ENCODE measurements around the gene SIX1. TPM values are rescaled to one million over a fixed set of nuclear protein-coding genes. Genes with fewer than 3 reads are reported as not detected.

SIX1 gene
- polyA plus RNA-seq, 2 of the 4 experiments (the other 2 are of a cell fraction) = 4.4 to 7.2 TPM

DNA sequence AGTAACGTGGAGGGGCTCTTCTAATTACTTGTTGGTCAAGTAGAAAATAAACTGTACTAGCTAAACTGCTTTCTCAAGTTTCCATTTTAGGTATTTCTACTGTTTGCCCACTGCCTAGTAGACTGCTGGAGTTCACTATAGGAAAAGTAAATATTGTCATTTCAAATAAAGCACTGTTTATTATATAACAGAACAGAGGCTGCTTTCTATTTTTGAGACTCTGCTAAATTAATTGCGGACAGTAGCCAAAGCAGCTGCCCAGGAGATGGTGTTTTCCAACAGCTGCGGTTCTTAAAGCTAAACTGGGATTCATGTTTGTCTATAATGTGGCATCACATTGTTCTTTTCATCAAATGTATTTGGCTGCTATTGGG is 15.9 kb upstream of the SIX1 start:
- 49% methylated on average over 3 of the region's 3 CpGs for WGBS (ENCODE audit: missing lambda C conversion rate)
- Histone ChIP-seq H3K9me3 (peaks cover 4% of the 10 kb centered on the region; the same call in 1 of the 3 replicates), H3K4me3 (no peak overlapping the region), H3K4me2 (no peak overlapping the region), H3K27ac (no peak overlapping the region), H3K4me1 (no peaks in the 10 kb centered on the region)
- FAIRE-seq (no peak), DNase-seq (ENCODE audit: low read depth in 1 of 2, low spot score in 1 of 2) (no peak), ATAC-seq (no peak)
- ChIA-PET CTCF (interaction anchor here (1.2 kb wide), 1 partner anchor 17 kb away, joined by 3 read pairs; no protein-coding TSS in a partner anchor), POLR2A (no interaction called here)
- no peak for TF ChIP-seq NPAS2 (CRISPR knock-in tag; IDR thresholded peaks at IDR 0.05; ENCODE audit: borderline replicate concordance)
- no peak for TF ChIP-seq RAD21 (conservative IDR thresholded peaks at IDR 0.05 in 1 of 2, IDR thresholded peaks at IDR 0.05 in 1 of 2)
- TF ChIP-seq EP300 (IDR thresholded peaks at IDR 0.05) = no peak
- no peak for TF ChIP-seq SREBF2 (IDR thresholded peaks at IDR 0.05)
- no peak for TF ChIP-seq KDM5A (IDR thresholded peaks at IDR 0.05)
- TF ChIP-seq CBX2 (IDR thresholded peaks at IDR 0.05; ENCODE audit: borderline replicate concordance, low read depth) = no peak

DNA sequence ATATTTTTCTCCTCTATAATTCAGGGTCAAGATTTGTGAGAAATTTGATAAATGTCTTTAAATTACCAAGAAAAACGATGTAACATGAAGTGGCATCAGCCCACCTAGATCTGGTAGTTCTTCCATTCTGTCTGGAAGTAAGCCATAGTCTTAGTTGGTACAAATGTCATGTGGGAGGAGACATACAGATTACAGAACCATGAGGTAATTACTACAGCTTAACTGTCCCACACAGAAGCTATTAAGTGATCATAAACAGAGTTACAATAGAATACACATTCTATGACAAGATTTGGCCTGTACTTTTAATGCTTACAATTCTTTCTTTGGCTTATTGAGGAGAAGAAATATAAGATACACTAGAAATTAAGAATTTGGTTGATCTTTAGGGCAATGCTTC is 13.7 kb upstream of the SIX1 start:
- ATAC-seq = no peak
- WGBS (ENCODE audit: missing lambda C conversion rate) = 33% methylated on average over 1 of the region's 1 CpG
- TF ChIP-seq MYC (IDR thresholded peaks at IDR 0.05; ENCODE audit: borderline replicate concordance, low read length) (no peak), HOXA7 (CRISPR knock-in tag; IDR thresholded peaks at IDR 0.05) (no peak), CEBPB (IDR thresholded peaks at IDR 0.05) (no peak), ZSCAN20 (CRISPR knock-in tag; IDR thresholded peaks at IDR 0.05) (no peak), RARB (CRISPR knock-in tag; IDR thresholded peaks at IDR 0.05) (no peak), POLR2AphosphoS2 (conservative IDR thresholded peaks at IDR 0.05; ENCODE audit: low read length) (no peak), SMC3 (IDR thresholded peaks at IDR 0.05) (no peak), CBX2 (IDR thresholded peaks at IDR 0.05; ENCODE audit: borderline replicate concordance, low read depth) (no peak), RAD21 (conservative IDR thresholded peaks at IDR 0.05 in 1 of 2, IDR thresholded peaks at IDR 0.05 in 1 of 2) (no peak), MAFK (IDR thresholded peaks at IDR 0.05; ENCODE audit: partially characterized antibody) (no peak), ZNF302 (CRISPR knock-in tag; IDR thresholded peaks at IDR 0.05) (no peak), FOSL2 (IDR thresholded peaks at IDR 0.05) (no peak), FOSL2 (CRISPR knock-in tag; IDR thresholded peaks at IDR 0.05) (no peak), MAZ (IDR thresholded peaks at IDR 0.05; ENCODE audit: borderline replicate concordance, low read depth, low read length) (no peak), ZC3H11A (IDR thresholded peaks at IDR 0.05) (no peak), BHLHE40 (IDR thresholded peaks at IDR 0.05; ENCODE audit: low read depth, low read length) (no peak), PHF8 (IDR thresholded peaks at IDR 0.05; ENCODE audit: borderline replicate concordance, low read depth) (no peak)
- TF ChIP-seq, protein P1, sequence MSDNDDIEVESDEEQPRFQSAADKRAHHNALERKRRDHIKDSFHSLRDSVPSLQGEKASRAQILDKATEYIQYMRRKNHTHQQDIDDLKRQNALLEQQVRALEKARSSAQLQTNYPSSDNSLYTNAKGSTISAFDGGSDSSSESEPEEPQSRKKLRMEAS (IDR thresholded peaks at IDR 0.05) = no peak
- TF ChIP-seq, protein P2, sequence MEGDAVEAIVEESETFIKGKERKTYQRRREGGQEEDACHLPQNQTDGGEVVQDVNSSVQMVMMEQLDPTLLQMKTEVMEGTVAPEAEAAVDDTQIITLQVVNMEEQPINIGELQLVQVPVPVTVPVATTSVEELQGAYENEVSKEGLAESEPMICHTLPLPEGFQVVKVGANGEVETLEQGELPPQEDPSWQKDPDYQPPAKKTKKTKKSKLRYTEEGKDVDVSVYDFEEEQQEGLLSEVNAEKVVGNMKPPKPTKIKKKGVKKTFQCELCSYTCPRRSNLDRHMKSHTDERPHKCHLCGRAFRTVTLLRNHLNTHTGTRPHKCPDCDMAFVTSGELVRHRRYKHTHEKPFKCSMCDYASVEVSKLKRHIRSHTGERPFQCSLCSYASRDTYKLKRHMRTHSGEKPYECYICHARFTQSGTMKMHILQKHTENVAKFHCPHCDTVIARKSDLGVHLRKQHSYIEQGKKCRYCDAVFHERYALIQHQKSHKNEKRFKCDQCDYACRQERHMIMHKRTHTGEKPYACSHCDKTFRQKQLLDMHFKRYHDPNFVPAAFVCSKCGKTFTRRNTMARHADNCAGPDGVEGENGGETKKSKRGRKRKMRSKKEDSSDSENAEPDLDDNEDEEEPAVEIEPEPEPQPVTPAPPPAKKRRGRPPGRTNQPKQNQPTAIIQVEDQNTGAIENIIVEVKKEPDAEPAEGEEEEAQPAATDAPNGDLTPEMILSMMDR (IDR thresholded peaks at IDR 0.05) = no peak
- no peak for FAIRE-seq
- ChIA-PET CTCF (no interaction called here), POLR2A (no interaction called here)
- Histone ChIP-seq H3K9me3 (no peaks in the 10 kb centered on the region), H3K4me2 (no peak overlapping the region), H3K27ac (no peak overlapping the region), H3K4me3 (no peak overlapping the region), H3K4me1 (peaks cover 10% of the 10 kb centered on the region; the same call in 2 of the 3 replicates)
- DNase-seq (ENCODE audit: low read depth in 1 of 2, low spot score in 1 of 2) = no peak

DNA sequence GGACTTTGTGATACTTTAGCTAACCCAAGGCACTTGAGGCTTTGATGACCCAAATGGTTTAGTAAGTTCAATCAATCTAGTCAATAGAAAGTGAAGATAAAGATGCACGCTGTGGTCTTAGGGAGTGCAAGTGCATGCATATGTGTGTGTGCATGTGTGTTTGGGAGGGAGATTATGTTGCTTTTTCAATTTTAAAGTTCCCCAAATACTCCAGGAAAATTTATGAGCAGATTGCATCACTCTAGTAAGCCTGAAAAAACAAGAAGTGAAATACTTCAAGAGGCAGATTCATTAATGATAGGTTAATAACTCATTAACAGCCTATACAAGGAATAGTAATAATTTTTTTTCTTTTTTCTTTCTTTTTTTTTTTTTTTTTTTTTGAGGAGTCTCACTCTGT is 12.4 kb upstream of the SIX1 start:
- ChIA-PET POLR2A (no interaction called here), CTCF (no interaction called here)
- H3K9me3 ChIP-seq = no peaks in the 10 kb centered on the region
- H3K27ac ChIP-seq = no peak overlapping the region
- H3K4me3 ChIP-seq = no peak overlapping the region
- DNase-seq (ENCODE audit: low read depth in 1 of 2, low spot score in 1 of 2) (no peak), FAIRE-seq (no peak), ATAC-seq (no peak)
- no peak for TF ChIP-seq PHF8 (IDR thresholded peaks at IDR 0.05; ENCODE audit: borderline replicate concordance, low read depth)
- WGBS (ENCODE audit: missing lambda C conversion rate) = 91% methylated on average over 1 of the region's 1 CpG
- no peak overlapping the region for H3K4me2 ChIP-seq
- H3K4me1 ChIP-seq = peaks cover 15% of the 10 kb centered on the region; the same call in 2 of the 3 replicates

Measured in A549 (cell line).